Measurements from ENCODE around the gene STAT4.

Gene STAT4

DNA sequence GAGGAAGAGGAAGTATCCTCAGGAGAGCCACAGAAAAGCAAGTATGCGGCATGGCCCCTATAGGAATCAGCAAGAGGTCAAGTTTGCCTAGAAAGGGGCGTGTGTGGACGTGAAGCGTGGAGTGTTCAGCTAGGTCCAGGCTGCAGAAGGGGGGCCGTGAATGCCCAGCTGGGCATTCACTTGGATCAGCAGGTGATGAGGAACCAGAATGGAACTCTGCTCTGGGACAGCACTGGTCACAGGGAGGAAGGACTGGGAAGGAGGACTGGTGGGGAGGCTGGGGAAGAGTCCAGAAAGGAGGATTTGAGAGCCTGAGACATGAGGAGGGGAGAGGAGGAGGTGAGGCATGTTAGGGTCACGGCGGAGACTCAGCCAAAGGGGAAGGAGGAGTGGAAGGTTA is 156.6 kb downstream of the STAT4 start:
- DNase-seq (ENCODE audit: low read depth in 2 of 2) = no peak

DNA sequence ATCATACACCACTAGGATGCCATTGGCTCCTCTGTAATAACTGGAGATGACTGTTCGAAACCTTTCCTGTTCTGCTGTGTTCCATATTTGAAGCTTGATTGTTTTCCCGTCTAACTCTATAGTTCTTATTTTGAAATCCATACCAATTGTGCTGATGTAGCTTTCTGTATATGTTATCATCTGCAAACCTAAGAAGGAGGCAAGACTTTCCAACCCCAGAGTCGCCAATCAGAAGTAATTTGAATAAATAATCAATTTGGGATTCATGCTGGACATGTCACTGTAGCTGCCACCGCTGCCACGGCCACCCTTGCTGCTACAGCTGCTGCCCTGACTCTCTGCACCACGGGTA is 157.5 kb downstream of the STAT4 start:
- DNase-seq (ENCODE audit: low read depth in 2 of 2) = no peak

- no peak for DNase-seq (ENCODE audit: low read depth in 2 of 2)
These were observed 160.7 kb downstream of the STAT4 start for GRCh38 chr2:190990132-190990531.

- no peak for DNase-seq (ENCODE audit: low read depth in 2 of 2)
These were observed 161.9 kb downstream of the STAT4 start for GRCh38 chr2:190988910-190989309.

DNA sequence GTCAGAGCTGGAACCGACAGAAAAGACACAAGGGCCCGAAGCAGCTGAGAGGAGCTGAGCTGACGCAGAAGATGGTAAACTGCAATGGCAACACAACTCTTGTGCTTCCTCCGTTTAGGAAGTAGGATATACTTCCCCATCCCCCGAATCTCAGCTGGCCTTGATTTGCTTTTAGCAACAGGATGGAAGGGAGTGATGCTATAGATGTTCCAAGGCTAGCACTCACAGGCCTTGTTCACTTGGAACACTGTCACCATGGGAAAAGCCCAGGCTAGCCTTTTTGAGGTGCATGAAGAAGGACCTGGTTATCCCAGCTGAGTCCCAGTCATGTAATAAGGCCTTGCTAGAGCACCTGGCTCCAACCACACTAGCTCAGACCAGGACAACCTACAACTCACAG is 162.9 kb downstream of the STAT4 start:
- DNase-seq (ENCODE audit: low read depth in 2 of 2) = no peak

- no peak for DNase-seq (ENCODE audit: low read depth in 2 of 2)
These were observed 163.7 kb downstream of the STAT4 start for GRCh38 chr2:190987116-190987515.

- no peak for DNase-seq (ENCODE audit: low read depth in 2 of 2)
These were observed 164.4 kb downstream of the STAT4 start for GRCh38 chr2:190986221-190986953.

DNA sequence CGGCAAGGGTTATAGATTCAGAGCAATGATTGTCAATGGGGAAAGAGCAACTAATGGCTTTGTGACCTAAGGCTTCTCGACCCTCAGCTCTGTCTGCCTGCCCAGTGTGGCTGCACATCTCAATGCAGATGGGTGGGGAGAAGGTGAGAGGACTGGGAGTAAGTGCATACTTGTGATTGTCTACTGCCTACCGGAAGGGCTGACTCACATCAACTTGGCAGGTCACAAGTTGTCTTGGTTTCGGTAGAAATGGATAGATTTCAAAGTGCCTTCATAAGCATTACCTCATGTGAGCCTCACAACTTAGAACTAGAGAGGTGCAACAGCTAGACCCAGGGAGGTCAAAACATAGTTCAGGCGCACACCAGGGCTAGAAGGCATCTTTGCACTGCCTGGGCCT is 166.2 kb downstream of the STAT4 start:
- no peak for DNase-seq (ENCODE audit: low read depth in 2 of 2)

GRCh38 chr2:190982262-190983034 is 168.3 kb downstream of the STAT4 start:
- no peak for DNase-seq (ENCODE audit: low read depth in 2 of 2)

GRCh38 chr2:190981733-190982132 is 169.1 kb downstream of the STAT4 start:
- DNase-seq (ENCODE audit: low read depth in 2 of 2) = no peak

DNA sequence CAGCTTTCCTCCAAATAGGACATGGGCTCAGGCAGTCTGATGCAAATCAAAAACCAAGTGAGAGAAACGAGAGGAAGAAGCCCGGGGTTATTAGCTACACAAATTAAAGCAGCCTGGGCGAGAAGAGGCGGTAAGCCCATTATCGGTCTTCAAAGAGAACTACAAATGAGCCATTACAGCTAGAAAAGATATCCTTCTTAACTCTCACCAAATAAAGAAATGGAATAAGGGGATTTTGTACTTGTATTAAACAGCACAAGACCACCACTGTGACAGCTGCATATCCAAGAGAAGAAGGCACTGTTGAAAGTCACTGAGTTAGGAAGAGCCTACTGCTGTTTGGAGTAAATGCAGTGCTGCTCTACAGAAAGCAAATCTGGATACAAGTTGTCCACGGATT is 169.5 kb downstream of the STAT4 start:
- no peak for DNase-seq (ENCODE audit: low read depth in 2 of 2)

DNA sequence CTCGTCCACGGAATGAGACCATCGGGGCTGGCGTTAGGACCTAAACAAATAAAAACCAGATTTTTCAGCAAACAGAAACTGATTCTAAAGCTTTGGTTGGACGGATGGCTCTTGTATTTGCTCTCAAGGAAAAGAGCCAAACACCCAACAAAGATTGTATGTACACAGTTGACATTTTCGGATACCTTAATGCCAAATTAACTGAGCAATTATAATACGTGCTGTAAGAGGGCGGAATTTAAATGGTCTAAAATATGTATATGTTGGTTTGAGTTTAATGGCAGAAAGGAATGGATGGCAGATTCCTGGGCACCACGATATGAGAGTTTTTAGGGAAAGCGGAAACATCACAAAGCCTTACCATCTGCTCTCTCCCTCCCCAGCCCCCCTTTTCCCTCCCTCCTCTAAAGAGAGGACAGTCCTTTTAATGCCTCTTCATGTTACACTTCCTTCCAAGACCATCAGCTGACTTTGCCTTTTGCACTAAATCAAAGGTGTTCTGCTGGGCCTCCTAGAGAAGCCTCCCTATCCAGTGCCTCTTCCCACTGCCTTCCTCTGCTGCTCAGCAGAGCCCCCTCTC is 170.1 kb downstream of the STAT4 start:
- no peak for DNase-seq (ENCODE audit: low read depth in 2 of 2)

DNA sequence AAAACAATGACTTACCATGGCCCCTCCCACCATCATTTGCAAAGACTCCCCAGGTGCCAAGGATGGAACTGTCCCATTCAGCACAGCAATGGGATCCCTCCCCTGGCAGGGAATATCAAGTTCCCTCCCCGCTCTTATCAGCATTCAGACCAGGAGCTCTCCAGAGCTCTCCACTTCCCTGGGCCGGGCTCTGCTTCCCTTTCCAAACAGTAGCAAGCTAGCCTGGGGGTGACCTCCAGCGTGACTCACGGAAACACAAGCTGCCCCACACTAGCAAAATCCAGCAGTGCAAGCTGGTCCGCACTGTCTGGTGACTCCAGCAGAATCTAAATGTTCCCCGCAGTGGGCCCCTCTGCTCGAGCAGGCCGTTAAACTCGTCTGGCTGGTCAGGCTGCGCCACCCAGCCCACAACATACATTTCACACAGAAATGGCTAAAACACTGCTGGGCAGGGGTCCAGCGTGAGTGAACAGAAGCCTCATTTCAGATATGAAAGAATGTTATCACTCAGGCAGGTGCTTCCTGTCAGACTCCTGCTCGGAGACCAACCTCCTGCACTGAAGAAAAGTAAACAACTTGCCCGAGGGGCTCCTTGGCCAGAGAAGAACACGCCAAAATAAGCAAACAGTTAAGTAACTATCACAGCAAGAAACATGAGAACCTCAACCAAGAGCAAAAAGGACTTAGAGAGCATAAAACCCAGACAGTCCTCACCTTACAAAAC is 170.7 kb downstream of the STAT4 start:
- no peak for DNase-seq (ENCODE audit: low read depth in 2 of 2)
